Coronary artery (tissue), 2 donors: ENCODE results near the gene DISC1.
A peak's percentile ranks its signal among the peaks of the same experiment; 100 is the strongest.

Experiments used
- DNase-seq: peaks from one replicate; pipeline ENCODE4 v3.0.0-alpha.2; 2017; ENCODE audit warnings: low spot score
- H3K27ac ChIP-seq, 2 donors: fragments of 200-600 bp; sonication (generic); one replicate each; pipeline ENCODE4 v1.5.1; 2016 to 2019
- H3K4me3 ChIP-seq: fragments of 200-600 bp; sonication (generic); 2 replicates; pipeline ENCODE4 v1.5.1; 2016; ENCODE audit warnings: mild to moderate bottlenecking, moderate library complexity
- TF ChIP-seq, protein P1 (sequence below): fragments of 200-600 bp; sonication (generic); IDR thresholded peaks from one replicate; pipeline ENCODE4 v1.5.1; 2019; ENCODE audit warnings: antibody characterized with exemption

The DISC1 gene

DNA sequence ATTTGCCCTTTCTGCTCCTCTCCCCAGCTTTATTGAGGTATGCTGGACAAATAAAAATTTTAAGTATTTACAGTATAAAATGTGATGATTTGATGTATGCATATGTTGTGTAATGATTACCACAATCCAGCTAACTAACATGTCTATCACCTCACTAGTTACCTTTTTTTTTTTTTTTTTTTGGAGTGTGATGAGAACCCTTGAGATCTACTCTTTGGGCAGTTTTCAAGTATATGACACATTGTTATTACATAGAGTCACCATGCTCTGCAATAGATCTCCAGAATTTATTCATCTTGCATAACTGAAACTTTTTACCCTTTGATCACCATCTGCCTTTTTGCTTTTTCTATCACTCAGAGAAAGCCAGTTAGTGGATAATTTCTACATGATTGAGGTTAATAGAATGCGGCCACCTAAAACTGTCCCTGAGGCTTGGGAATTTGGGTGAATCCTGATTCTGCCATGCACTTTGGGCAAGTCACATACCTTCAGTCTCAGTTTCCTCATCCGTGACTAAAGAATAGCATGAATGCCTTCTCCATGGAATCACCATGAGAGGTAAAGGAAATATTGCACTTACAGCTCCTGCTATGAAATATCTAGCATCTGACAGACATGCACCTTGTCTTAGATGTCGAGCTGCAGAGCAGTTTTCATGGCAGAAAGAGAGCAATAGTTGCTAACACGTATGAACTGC, 295.2 kb downstream of the DISC1 start:
- Histone ChIP-seq H3K27ac (no peak overlapping the region), H3K4me3 (no peak overlapping the region)
- no peak for DNase-seq
- TF ChIP-seq, protein P1, sequence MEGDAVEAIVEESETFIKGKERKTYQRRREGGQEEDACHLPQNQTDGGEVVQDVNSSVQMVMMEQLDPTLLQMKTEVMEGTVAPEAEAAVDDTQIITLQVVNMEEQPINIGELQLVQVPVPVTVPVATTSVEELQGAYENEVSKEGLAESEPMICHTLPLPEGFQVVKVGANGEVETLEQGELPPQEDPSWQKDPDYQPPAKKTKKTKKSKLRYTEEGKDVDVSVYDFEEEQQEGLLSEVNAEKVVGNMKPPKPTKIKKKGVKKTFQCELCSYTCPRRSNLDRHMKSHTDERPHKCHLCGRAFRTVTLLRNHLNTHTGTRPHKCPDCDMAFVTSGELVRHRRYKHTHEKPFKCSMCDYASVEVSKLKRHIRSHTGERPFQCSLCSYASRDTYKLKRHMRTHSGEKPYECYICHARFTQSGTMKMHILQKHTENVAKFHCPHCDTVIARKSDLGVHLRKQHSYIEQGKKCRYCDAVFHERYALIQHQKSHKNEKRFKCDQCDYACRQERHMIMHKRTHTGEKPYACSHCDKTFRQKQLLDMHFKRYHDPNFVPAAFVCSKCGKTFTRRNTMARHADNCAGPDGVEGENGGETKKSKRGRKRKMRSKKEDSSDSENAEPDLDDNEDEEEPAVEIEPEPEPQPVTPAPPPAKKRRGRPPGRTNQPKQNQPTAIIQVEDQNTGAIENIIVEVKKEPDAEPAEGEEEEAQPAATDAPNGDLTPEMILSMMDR = no peak

DNA sequence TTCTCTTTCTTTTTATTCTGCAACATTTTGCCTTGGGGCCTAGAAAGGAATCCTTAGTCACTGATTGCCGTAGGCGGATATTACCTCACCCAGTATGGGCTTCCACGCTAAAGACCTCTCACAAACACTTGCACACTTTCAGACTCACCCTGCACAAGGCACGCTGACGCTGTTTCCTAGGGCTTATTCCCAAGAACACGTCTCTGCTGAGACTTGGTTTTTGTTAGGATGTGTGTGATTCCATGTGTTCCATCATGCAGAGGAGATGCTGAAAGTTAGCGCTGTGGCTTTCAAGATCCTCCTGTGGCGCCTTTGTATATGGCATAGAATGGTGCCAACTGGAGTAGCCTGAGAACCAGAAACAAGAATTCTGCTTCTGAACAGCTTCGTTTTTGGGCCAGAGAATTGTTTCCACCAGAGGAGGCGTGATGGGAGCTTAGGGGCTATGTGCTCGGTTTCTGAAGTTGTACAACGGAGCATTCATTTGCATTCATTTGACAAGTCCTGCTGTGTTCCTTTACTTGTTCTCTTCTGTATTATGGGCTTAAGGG, 297.0 kb downstream of the DISC1 start:
- no peak for DNase-seq
- Histone ChIP-seq H3K27ac (no peak overlapping the region), H3K4me3 (no peak overlapping the region)
- TF ChIP-seq, protein P1 = no peak

GRCh38 chr1:231924180-231924579, 297.6 kb downstream of the DISC1 start:
- Histone ChIP-seq H3K4me3 (no peak overlapping the region), H3K27ac (no peak overlapping the region)
- TF ChIP-seq, protein P1 = no peak
- DNase-seq = no peak

DNA sequence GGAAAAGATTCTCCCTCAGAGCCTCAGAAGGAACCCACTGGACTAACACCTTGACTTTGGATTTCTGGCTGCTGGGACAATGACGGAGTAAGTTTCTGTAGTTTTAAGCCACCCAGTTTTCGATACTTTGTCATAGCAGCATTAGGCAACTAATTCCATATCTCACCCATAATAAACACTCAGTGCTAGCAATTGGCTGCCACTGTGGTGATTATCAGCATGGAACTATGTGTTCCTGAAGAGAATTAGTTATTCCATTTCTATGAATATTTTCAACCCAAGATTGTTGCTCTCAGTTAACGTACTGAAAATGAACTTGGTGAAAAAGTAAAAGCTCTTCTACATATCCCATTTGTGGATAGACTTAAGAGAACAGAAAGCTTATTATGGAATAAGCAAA, 299.3 kb downstream of the DISC1 start:
- H3K4me3 ChIP-seq = no peak overlapping the region
- peak overlapping the region in 1 of 2 donors; percentile 16 for H3K27ac ChIP-seq
- TF ChIP-seq, protein P1 = no peak
- DNase-seq = no peak

- no peak for DNase-seq
- H3K27ac ChIP-seq = peak overlapping the region in 1 of 2 donors; percentile 16
- H3K4me3 ChIP-seq = no peak overlapping the region
- TF ChIP-seq, protein P1 = no peak
Observed at GRCh38 chr1:231926340-231926739, 299.8 kb downstream of the DISC1 start.

DNA sequence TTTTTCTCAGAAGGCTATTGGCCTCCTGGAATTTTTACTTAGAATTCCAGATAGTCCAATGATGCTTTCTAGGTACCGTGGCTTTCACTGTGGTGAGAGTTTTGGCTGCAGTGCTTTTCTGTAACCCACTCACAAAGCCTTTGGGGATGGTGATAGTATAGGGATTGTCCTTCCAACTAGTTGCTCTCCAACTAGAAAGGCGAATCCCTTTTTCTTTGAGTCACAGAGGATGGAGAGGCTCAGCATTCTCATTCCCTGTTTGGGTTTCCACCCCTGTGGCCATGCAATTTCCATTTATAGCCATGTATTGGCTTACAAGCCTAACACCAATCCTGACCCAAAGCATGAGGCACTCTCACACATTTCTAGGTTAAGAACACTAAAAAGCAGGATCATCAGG, 300.3 kb downstream of the DISC1 start:
- Histone ChIP-seq H3K4me3 (no peak overlapping the region), H3K27ac (no peak overlapping the region)
- no peak for DNase-seq
- TF ChIP-seq, protein P1 = no peak

DNA sequence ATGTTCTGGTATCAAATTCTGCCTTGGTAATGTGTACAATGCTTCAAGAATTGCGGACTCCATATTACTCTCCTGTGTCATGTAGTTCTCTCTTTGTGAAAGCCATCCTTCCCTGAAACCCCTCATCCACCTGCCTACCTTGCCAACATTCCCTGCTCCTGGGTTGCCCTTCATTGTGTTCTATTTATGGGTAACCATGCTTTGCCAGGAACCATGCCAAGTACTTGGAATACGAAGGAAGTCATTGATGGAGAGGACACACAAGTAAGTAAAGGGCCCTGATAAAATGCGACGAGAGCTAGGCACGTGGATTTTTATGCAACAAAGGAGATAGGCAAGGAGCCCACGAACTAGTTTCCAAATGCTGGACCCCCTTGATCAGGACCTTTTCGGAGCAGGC, 300.8 kb downstream of the DISC1 start:
- DNase-seq = no peak
- Histone ChIP-seq H3K27ac (no peak overlapping the region), H3K4me3 (no peak overlapping the region)
- TF ChIP-seq, protein P1 = no peak
